Stimulated activated CD4-positive, alpha-beta T cell treated with anti-CD3 and anti-CD28 coated beads, Interleukin-15, amount 100 ng/mL, for 1 hour (primary cell): ENCODE results near the gene CHRNB1.
A peak's percentile ranks its signal among the peaks of the same experiment; 100 is the strongest.
"Not testable (repeated sequence)": the region's sequence is repeated elsewhere in the genome, so short reads cannot be mapped to it uniquely, and the experiment has no call there.

ENCODE experiments used
- DNase-seq, 2 donors: peaks; one replicate each; pipeline ENCODE4 v3.0.0-alpha.2; 2020; ENCODE audit warnings: low read depth in 1 of 2, low spot score in 1 of 2

CHRNB1 gene

GRCh38 chr17:7466639-7467341 lies 21.9 kb downstream of the CHRNB1 start:
- no peak for DNase-seq

GRCh38 chr17:7467498-7467897 lies 22.6 kb downstream of the CHRNB1 start:
- DNase-seq, result no peak

- no peak for DNase-seq
Observed at GRCh38 chr17:7468290-7468689, 23.4 kb downstream of the CHRNB1 start.

GRCh38 chr17:7468804-7469389 lies 24.0 kb downstream of the CHRNB1 start:
- no peak for DNase-seq

- DNase-seq, result not testable (repeated sequence)
Observed at GRCh38 chr17:7469843-7470242, 25.0 kb downstream of the CHRNB1 start.

GRCh38 chr17:7470457-7470973 lies 25.7 kb downstream of the CHRNB1 start:
- DNase-seq, result not testable (repeated sequence)

GRCh38 chr17:7471729-7472128 lies 26.9 kb downstream of the CHRNB1 start:
- no peak for DNase-seq

GRCh38 chr17:7474767-7475166 lies 29.9 kb downstream of the CHRNB1 start:
- not testable (repeated sequence) for DNase-seq

GRCh38 chr17:7475764-7476422 lies 31.0 kb downstream of the CHRNB1 start:
- no peak for DNase-seq

GRCh38 chr17:7476494-7476893 lies 31.6 kb downstream of the CHRNB1 start:
- DNase-seq, result no peak

GRCh38 chr17:7476951-7477350 lies 32.1 kb downstream of the CHRNB1 start:
- DNase-seq, result no peak

GRCh38 chr17:7477392-7478275 lies 32.8 kb downstream of the CHRNB1 start:
- no peak for DNase-seq

GRCh38 chr17:7478276-7479212 lies 33.7 kb downstream of the CHRNB1 start:
- DNase-seq, result peak; percentile 36 to 37

- peak; percentile 56 to 58 for DNase-seq
Observed at GRCh38 chr17:7479213-7480088, 34.6 kb downstream of the CHRNB1 start, which contains the start of gene ZBTB4. TSS of gene ZBTB4 (minus strand) at chr17:7479631. CDS start at chr17:7466801, 12,830 bp downstream.

GRCh38 chr17:7480089-7480384 lies 35.2 kb downstream of the CHRNB1 start:
- no peak for DNase-seq

GRCh38 chr17:7481275-7481674 lies 36.4 kb downstream of the CHRNB1 start, which contains the start of gene SLC35G6:
TSS of gene SLC35G6 (plus strand) at chr17:7481446. CDS start at chr17:7481517, 71 bp downstream.
- DNase-seq, result not testable (repeated sequence)

GRCh38 chr17:7481842-7482741 lies 37.2 kb downstream of the CHRNB1 start:
- DNase-seq, result not testable (repeated sequence)

GRCh38 chr17:7482742-7483088 lies 37.9 kb downstream of the CHRNB1 start:
- DNase-seq, result not testable (repeated sequence)
